Measurements from ENCODE around the gene OXTR.
"Not testable (repeated sequence)": the region's sequence is repeated elsewhere in the genome, so short reads cannot be mapped to it uniquely, and the experiment has no call there.

Gene OXTR

GRCh38 chr3:8739757-8740504 lies 29.5 kb downstream of the OXTR start:
- DNase-seq, result no peak

GRCh38 chr3:8738639-8739038 lies 30.8 kb downstream of the OXTR start:
- DNase-seq, result no peak

GRCh38 chr3:8737823-8738222 lies 31.6 kb downstream of the OXTR start:
- no peak for DNase-seq

- no peak for DNase-seq
These were observed 32.1 kb downstream of the OXTR start for GRCh38 chr3:8737301-8737700.

GRCh38 chr3:8736436-8736835 lies 33.0 kb downstream of the OXTR start:
- DNase-seq, result no peak

GRCh38 chr3:8734908-8735307 lies 34.5 kb downstream of the OXTR start:
- DNase-seq, result no peak

- no peak for DNase-seq
These were observed 35.1 kb downstream of the OXTR start for GRCh38 chr3:8734137-8734878.

GRCh38 chr3:8733332-8734094 lies 35.9 kb downstream of the OXTR start, which contains the start of gene CAV3:
TSS of gene CAV3 (plus strand) at chr3:8733802. CDS start at chr3:8733877, 75 bp downstream.
- DNase-seq, result no peak

- no peak for DNase-seq
These were observed 37.0 kb downstream of the OXTR start for GRCh38 chr3:8732413-8732812.

GRCh38 chr3:8730656-8731055 lies 38.8 kb downstream of the OXTR start:
- DNase-seq, result no peak

GRCh38 chr3:8729479-8729878 lies 39.9 kb downstream of the OXTR start:
- DNase-seq, result no peak

GRCh38 chr3:8727605-8728512 lies 41.6 kb downstream of the OXTR start:
- DNase-seq, result no peak

- DNase-seq, result no peak
These were observed 45.2 kb downstream of the OXTR start for GRCh38 chr3:8724108-8724752.

- DNase-seq, result no peak
These were observed 45.8 kb downstream of the OXTR start for GRCh38 chr3:8723612-8724011.

- DNase-seq, result no peak
These were observed 46.6 kb downstream of the OXTR start for GRCh38 chr3:8722808-8723207.

- not testable (repeated sequence) for DNase-seq
These were observed 53.7 kb downstream of the OXTR start for GRCh38 chr3:8715757-8716156.

- no peak for DNase-seq
These were observed 55.3 kb downstream of the OXTR start for GRCh38 chr3:8713901-8714759.

- no peak for DNase-seq
These were observed 56.5 kb downstream of the OXTR start for GRCh38 chr3:8712908-8713255.

GRCh38 chr3:8712045-8712907 lies 57.1 kb downstream of the OXTR start:
- no peak for DNase-seq
